Measurements from ENCODE around the gene ELMOD3.

Gene ELMOD3

GRCh38 chr2:85440729-85441128, 86.2 kb downstream of the ELMOD3 start:
- DNase-seq (ENCODE audit: low read depth, low spot score): no peak
